SIG-M5 (cell line): Measurements from ENCODE around the gene MINDY2.
A peak's percentile ranks its signal among the peaks of the same experiment; 100 is the strongest.

ENCODE experiments used
- DNase-seq: peaks from one replicate; lab custom pipeline; 2025; lab: John Stamatoyannopoulos, UW

Gene MINDY2, protein sequence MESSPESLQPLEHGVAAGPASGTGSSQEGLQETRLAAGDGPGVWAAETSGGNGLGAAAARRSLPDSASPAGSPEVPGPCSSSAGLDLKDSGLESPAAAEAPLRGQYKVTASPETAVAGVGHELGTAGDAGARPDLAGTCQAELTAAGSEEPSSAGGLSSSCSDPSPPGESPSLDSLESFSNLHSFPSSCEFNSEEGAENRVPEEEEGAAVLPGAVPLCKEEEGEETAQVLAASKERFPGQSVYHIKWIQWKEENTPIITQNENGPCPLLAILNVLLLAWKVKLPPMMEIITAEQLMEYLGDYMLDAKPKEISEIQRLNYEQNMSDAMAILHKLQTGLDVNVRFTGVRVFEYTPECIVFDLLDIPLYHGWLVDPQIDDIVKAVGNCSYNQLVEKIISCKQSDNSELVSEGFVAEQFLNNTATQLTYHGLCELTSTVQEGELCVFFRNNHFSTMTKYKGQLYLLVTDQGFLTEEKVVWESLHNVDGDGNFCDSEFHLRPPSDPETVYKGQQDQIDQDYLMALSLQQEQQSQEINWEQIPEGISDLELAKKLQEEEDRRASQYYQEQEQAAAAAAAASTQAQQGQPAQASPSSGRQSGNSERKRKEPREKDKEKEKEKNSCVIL

DNA sequence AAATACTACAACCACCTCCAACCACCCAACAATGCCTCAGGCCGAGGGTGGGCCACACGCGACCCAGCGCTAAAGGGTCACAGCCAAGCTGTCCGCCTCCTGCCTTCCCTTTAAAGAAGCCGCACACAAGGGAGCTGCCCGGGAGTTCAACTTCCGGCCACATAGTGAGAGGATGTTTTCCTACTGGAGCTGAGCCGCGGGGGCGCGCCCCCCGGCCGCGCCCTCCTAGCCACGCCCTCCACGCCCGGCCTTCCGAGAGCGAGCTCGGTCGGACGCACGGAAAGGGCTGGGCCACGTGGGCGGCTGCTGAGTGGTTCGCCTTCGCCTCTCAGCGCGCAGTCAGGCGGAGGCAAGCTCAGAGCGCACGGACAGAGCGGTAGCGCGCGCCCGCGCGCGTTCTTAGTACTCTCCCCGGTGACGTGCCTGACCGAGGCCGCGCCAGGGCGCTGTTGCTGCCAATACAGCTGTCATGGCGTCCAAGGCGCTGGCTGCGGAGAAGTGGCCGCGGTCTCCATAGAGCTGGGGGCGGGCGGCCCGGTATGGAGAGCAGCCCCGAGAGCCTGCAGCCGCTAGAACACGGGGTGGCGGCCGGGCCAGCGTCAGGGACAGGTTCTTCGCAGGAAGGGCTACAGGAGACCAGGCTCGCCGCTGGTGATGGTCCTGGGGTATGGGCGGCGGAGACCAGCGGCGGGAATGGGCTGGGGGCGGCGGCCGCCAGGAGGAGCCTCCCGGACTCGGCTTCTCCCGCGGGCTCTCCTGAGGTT lies at the start of gene MINDY2:
Gene MINDY2 (plus strand): TSS at position 446 of the 764 bp plus-strand sequence. CDS start 94 bp downstream, at position 540.
- peak; percentile 90 for DNase-seq

- DNase-seq: no peak
Observed at GRCh38 chr15:58724466-58724865, 46.6 kb upstream of the MINDY2 start.

DNA sequence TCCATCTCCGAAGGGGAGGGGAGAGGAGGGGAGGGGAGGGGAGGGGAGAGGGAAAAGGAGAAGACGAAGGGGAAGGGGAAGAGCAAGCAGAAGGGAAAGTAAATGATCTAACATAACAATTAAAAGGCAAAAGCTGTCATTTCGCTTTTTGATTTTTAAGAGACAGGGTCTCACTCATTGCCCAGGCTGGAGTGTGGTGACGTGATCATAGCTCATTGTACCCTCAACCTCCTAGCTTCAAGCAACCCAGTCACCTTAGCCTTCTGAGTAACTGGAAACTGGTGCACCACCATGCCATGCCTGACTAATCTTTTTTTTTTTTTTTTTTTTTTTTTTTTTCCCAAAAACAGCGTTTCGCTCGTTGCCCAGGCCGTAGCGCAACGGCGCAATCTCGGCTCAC lies 44.2 kb upstream of the MINDY2 start:
- DNase-seq: no peak

- DNase-seq: no peak
Observed at GRCh38 chr15:58731756-58732535, 39.2 kb upstream of the MINDY2 start.

GRCh38 chr15:58732625-58733363 lies 38.3 kb upstream of the MINDY2 start:
- DNase-seq: no peak

- no peak for DNase-seq
Observed at GRCh38 chr15:58734859-58735258, 36.2 kb upstream of the MINDY2 start.

DNA sequence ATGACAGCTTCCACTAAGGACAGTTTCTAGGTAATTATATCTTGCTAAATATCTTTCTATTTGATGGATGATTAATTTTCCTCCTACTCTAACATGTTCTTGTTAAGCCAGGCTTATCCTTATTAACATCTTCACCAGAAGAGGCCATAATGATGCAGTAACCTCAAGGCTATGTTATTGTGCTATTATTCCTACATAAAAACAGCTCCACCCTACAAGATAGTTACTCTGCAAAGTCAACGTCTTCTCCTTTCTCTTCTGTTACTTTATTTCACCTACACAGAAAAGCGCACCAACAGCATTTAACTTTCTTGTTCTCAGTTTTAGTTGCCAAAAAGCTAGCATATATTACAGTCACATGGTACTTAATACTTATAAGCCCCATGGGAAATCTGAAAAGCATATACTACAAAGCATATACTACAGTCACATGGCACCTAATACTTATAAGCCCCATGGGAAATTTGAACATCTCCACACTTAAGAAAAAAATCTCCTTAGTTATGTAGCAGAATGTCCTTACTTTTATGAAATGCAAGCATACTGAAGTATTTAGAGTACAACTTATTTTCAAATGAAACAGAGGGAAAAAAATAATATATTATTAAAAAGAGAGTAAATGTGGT lies 35.0 kb upstream of the MINDY2 start:
- DNase-seq: no peak

DNA sequence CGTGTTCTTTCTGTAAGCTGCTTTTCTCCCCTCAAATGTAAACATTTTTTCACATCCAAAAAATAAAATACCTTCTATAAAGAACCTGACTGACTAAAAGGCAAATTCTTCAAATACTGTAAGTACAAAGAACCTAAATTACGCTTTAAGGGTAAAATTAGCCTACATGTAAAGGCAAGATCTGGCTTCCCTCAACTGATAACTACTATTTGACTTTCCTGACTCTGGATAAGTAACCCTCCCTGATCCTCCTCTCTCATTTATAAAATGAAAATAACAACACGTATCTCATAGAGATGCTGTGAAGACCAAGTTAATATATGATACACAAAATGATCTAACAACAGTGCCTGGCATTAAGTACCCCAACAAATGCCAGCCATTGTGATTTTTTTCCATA lies 33.8 kb upstream of the MINDY2 start:
- no peak for DNase-seq

GRCh38 chr15:58738046-58738707 lies 32.9 kb upstream of the MINDY2 start:
- DNase-seq: peak; percentile 46

- DNase-seq: no peak
Observed at GRCh38 chr15:58740436-58740835, 30.7 kb upstream of the MINDY2 start.

DNA sequence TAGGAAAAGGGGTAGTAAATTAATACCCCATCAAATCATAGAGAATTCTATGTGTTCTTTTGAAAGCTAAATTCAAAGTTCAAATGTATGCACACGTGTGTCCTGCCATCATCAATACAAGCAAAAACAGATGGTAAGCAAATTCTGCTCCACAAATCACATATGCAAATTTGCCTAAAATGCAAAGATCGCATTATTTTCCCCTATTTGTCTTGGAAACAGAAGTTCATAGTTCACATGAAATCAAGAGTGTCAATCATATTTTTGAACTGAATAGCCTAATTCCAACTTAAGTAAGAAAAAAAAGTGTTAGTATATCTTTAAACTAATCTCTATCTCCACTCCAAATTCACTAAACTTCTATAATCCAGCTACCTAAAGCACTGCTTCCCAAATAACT lies 30.1 kb upstream of the MINDY2 start:
- no peak for DNase-seq

DNA sequence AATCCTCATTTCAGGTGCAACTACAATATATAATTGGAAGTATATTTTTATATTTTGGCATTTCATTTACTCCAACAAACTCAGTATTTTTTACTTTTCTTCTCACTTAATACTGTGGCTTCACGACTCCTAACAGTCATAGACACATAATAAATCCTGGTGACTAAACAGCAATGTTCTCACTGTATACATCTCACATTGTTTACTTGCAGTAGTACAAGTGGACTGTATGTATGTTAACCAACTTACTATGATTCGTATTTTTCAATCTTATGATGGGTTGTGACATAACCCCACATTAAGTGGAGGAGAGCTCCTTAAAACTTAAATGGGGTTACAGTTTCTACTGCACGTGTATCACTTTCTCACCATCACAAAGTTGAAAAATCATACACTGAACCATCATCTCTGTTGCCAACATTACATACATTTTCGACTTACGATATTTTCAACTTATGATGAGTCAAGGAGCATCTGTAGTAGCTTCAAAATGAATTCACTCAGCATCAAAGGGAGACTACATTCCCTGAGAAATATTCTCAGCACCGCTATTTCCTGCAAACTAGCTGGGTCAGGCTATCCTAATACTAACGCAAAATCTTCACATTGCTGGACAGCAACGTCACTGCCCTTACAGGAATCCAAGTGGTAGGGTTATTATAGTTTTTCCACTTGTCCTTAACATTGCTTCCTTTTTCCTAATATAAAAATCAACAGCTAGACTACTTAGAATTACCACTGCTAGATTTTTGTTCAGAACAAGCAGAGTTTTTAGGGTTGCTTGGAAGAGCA lies 28.9 kb upstream of the MINDY2 start:
- no peak for DNase-seq

DNA sequence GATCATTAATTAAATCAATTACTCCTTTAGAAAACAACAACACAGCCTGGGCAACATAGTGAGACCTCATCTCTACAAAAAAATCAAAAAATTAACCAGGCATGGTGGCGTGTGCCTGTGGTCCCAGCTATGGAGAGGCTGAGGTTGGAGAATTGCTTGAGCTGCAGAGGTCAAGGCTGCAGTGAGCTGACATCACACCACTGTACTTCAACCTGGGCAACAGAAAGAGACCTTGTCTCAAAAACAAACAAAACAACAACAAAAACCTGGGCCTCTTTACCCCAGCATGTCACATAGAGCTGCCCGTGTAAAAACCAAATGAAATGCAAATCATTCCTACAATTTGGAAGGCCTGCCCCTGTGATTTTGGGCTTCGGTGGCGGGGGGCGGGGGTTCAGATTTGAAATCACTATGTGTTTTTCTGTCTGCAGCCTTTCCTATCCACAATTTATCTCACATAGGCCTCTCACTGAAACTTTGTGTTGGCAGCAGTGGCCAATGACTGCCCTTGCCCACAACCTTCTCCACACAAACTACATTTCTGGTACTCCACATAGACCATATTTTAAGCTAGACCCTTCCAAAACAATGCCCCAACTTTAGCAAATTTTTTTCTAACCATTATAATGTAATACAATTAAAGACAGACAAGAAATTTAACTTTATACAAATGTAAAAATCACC lies 28.1 kb upstream of the MINDY2 start:
- no peak for DNase-seq

GRCh38 chr15:58746174-58746573 lies 24.9 kb upstream of the MINDY2 start:
- no peak for DNase-seq

DNA sequence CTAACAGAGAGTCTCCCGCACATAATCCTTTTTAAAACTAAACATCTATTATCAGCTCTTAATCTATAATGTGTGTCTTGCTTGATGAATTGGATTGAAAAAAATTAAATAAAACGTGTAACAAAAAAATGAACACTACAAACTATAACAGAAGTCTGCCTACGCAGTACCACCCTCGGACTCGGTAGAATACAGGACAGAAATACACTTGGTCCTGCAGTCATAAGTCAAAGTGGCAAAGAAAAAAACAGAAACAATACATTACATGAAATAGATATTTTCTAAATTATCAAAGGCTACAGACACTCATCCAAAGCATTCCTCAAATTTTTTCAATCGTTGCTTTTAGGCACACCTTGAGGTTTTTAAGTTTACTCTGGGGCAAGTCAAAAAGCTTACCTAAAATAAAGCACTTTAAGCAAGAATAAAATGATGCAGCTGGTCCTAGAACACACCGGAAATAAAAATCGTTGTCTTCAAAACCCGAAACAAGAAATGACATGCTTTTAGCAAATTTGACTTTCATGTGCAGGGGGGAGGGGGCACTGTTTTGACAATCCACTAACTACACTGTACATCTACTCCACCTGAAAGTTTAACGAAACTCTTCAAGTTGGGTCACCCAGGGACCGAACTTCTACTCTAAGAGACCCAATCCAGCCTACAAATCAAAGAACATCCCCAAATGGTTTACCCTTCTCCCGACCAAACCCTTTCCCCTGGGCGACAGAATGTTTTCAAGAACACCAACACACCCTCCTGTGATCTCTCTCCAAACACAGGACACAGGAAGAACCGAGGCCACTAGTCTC lies 22.9 kb upstream of the MINDY2 start:
- no peak for DNase-seq

GRCh38 chr15:58748852-58749531 lies 22.1 kb upstream of the MINDY2 start:
- no peak for DNase-seq

- peak; percentile 86 for DNase-seq
Observed at GRCh38 chr15:58749532-58750337, 21.4 kb upstream of the MINDY2 start, which contains the start of gene ADAM10. Gene ADAM10, minus strand, starts transcription at chr15:58749707. Its CDS starts 173 bp downstream, at chr15:58749534.
